ENCODE results near the gene STUM. TPM values are rescaled to one million over a fixed set of nuclear protein-coding genes. Genes with fewer than 3 reads are reported as not detected.
A peak's percentile ranks its signal among the peaks of the same experiment; 100 is the strongest.
"Not testable (repeated sequence)": the region's sequence is repeated elsewhere in the genome, so short reads cannot be mapped to it uniquely, and the experiment has no call there.

Gene STUM, protein sequence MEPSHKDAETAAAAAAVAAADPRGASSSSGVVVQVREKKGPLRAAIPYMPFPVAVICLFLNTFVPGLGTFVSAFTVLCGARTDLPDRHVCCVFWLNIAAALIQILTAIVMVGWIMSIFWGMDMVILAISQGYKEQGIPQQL
- total RNA-seq = not detected

DNA sequence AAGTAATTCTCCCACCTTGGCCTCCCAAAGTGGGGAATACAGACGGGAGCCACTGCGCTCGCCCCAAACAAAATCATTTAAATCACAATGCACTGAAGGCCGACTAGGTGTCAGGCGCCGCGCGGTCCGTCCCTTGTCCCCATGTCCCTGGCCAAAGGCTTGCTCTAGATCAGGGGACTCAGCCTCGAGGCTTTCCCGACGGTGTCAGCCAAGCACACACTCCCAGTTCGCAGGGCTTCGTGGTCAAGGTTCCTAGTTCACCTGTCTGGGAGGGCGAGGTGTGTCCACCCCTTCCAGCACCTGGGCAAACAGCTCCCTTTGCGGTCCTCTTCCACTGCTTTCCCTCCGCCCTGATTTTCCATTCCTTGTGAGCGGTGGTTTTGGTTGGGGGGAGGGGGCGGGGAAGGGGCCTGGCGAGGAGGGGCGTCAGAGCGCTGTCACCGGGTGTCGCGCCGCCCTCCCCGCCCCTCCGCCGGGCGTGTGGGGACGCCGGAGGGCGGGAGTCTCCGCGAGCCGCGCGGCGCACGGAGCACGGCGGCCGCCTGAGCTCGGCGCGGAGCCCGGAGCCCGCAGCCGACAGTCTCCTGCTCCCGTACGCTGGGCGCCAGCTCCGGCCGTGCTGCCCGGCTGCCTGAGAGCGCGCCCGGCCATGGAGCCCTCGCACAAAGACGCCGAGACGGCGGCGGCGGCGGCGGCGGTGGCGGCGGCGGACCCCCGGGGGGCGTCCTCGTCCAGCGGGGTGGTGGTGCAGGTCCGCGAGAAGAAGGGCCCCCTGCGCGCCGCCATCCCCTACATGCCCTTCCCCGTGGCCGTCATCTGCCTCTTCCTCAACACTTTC is at the start of gene STUM:
Gene STUM, plus strand, starts transcription at position 509 of the 838 bp plus-strand sequence. Its CDS starts 141 bp downstream, at position 650.
- no peaks in the 10 kb centered on the region for H3K9me3 Mint-ChIP-seq (ENCODE audit: insufficient read depth)
- ChIA-PET POLR2A (no interaction called here), CTCF (interaction anchor here (0.8 to 1.9 kb wide), 4 partner anchors 104 to 128 kb away, joined by 3 to 9 read pairs (median 4); no protein-coding TSS in a partner anchor)
- no peak within 1 kb of the TSS for H3K27ac Mint-ChIP-seq
- peaks cover 62% of the 10 kb centered on the region for H3K27me3 Mint-ChIP-seq (ENCODE audit: low read depth)
- H3K4me3 Mint-ChIP-seq = no peak within 1 kb of the TSS
- no peak for DNase-seq
- H3K4me1 Mint-ChIP-seq (ENCODE audit: low read depth) = peaks cover 12% of the 10 kb centered on the region
- H3K36me3 Mint-ChIP-seq (ENCODE audit: low read depth) = no peaks in the 10 kb centered on the region
- ATAC-seq = peak; percentile 67

DNA sequence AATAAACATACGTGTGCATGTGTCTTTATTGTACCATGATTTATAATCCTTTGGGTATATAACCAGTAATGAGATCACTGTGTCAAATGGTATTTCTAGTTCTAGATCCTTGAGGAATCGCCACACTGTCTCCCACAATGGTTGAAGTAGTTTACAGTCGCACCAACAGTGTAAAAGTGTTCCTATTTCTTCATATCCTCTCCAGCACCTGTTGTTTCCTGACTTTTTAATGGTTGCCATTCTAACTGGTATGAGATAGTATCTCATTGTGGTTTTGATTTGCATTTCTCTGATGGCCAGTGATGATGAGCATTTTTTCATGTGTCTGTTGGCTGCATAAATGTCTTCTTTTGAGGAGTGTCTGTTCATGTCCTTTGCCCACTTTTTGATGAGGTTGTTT is 48.9 kb upstream of the STUM start:
- H3K9me3 Mint-ChIP-seq (ENCODE audit: insufficient read depth); DNase-seq; CTCF ChIA-PET; ATAC-seq; H3K4me3 Mint-ChIP-seq; H3K27ac Mint-ChIP-seq; POLR2A ChIA-PET; H3K36me3 Mint-ChIP-seq (ENCODE audit: low read depth); H3K4me1 Mint-ChIP-seq (ENCODE audit: low read depth): not testable (repeated sequence)
- H3K27me3 Mint-ChIP-seq (ENCODE audit: low read depth) = peaks cover 30% of the 10 kb centered on the region

DNA sequence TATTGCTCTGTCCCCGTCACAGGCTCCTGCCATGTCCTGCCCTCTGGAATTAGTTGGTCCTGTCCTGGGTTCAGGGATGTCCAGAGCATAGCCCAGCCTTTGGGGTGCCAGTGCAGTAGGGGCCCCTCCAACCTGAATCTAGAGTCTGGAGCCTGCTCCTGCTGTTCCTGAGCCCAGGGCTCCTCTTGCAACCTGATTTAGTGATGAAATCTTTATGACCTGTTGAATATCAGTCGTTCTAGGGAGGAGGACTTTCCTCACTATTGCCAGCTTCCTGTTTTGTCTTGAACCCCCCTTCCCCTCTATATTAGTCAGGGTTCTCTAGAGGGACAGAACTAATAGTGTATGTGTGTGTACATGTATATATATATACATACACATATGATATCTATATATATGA is 42.5 kb upstream of the STUM start:
- DNase-seq (no peak), ATAC-seq (no peak)
- H3K4me3 Mint-ChIP-seq = no peak overlapping the region
- H3K9me3 Mint-ChIP-seq (ENCODE audit: insufficient read depth) = no peaks in the 10 kb centered on the region
- POLR2A ChIA-PET = no interaction called here
- H3K27me3 Mint-ChIP-seq (ENCODE audit: low read depth) = peaks cover 38% of the 10 kb centered on the region
- no peak overlapping the region for H3K27ac Mint-ChIP-seq
- H3K36me3 Mint-ChIP-seq (ENCODE audit: low read depth) = no peaks in the 10 kb centered on the region
- no peaks in the 10 kb centered on the region for H3K4me1 Mint-ChIP-seq (ENCODE audit: low read depth)
- CTCF ChIA-PET = interaction anchor here (1.7 kb wide), 1 partner anchor 16 kb away, joined by 4 read pairs; no protein-coding TSS in a partner anchor

DNA sequence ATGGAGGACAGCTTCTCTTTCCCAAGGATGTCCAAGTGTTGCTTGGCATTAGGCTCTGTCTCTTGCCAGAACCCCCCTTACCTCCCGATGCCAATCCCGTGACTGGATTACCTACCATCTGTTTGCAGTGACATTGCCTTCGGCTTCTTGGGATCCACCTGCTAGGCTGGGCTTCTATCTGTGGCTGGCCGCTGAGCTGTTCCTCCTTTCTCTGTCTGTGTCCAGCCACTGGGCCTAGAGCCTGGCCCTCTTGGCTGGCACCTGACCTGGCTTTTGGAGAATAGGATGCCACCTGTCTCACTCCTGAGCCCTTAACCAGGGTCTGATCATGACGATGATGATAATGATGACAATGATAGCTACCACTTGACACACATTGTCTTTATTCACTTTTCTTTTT is 41.6 kb upstream of the STUM start:
- H3K4me1 Mint-ChIP-seq (ENCODE audit: low read depth) = no peaks in the 10 kb centered on the region
- H3K27ac Mint-ChIP-seq = no peak overlapping the region
- no peak for ATAC-seq
- ChIA-PET CTCF (no interaction called here), POLR2A (no interaction called here)
- peaks cover 37% of the 10 kb centered on the region for H3K27me3 Mint-ChIP-seq (ENCODE audit: low read depth)
- no peak overlapping the region for H3K4me3 Mint-ChIP-seq
- no peaks in the 10 kb centered on the region for H3K9me3 Mint-ChIP-seq (ENCODE audit: insufficient read depth)
- no peaks in the 10 kb centered on the region for H3K36me3 Mint-ChIP-seq (ENCODE audit: low read depth)
- DNase-seq = no peak

DNA sequence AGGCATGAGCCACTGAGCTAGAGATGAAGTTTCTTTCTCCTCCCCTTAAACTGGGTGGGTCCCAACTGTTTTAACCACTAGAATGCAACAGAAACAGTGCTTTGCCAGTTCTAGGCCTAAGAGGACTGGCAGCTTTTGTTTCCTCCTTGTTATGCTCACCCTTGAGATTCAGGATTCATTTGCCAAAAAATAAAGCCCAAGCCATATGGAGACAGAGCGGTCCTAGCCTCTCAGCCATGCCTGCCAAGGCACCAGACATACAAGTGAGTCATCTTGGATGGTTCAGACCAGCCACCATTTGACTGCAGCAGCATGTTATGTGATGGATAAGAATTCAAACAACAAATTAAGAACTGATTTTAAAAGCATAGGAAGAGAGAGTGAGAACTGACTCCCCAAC is 38.1 kb upstream of the STUM start:
- H3K27me3 Mint-ChIP-seq (ENCODE audit: low read depth) = peaks cover 19% of the 10 kb centered on the region

DNA sequence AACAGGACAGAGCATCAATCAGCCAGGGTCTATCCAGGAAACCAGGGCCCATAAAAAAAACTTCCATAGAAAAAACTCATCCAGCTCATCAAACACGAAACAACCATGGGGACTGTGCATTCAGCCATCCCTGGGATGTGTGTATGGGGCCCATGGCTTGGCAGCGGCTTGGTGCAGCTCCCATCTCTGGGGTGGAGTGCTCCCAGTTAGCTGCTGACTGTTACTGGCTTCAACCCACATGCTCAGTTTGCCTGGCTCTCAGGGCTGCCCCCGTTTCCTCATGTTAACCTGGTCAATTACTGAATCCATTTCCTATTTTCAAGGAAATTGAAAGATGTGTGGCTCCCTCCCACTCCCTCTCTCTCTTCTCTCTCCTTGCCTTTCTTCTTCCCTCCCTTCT is 37.3 kb upstream of the STUM start:
- no peak overlapping the region for H3K4me3 Mint-ChIP-seq
- ChIA-PET CTCF (no interaction called here), POLR2A (interaction anchor here (0.6 kb wide), 1 partner anchor 137 kb away, joined by 3 read pairs; no protein-coding TSS in a partner anchor)
- H3K27me3 Mint-ChIP-seq (ENCODE audit: low read depth) = peaks cover 21% of the 10 kb centered on the region
- ATAC-seq (no peak), DNase-seq (no peak)
- no peaks in the 10 kb centered on the region for H3K4me1 Mint-ChIP-seq (ENCODE audit: low read depth)
- no peaks in the 10 kb centered on the region for H3K36me3 Mint-ChIP-seq (ENCODE audit: low read depth)
- no peaks in the 10 kb centered on the region for H3K9me3 Mint-ChIP-seq (ENCODE audit: insufficient read depth)
- H3K27ac Mint-ChIP-seq = no peak overlapping the region

More for the DNA sequence above, 38.1 kb upstream of the STUM start:
- no peak overlapping the region for H3K27ac Mint-ChIP-seq
- DNase-seq (no peak), ATAC-seq (no peak)
- ChIA-PET CTCF (interaction anchor here (0.9 kb wide), 1 partner anchor 102 kb away, joined by 3 read pairs; the partner anchor contains the start of gene PARP1), POLR2A (no interaction called here)
- H3K4me3 Mint-ChIP-seq = no peak overlapping the region
- H3K4me1 Mint-ChIP-seq (ENCODE audit: low read depth) = no peaks in the 10 kb centered on the region
- no peaks in the 10 kb centered on the region for H3K36me3 Mint-ChIP-seq (ENCODE audit: low read depth)
- no peaks in the 10 kb centered on the region for H3K9me3 Mint-ChIP-seq (ENCODE audit: insufficient read depth)

DNA sequence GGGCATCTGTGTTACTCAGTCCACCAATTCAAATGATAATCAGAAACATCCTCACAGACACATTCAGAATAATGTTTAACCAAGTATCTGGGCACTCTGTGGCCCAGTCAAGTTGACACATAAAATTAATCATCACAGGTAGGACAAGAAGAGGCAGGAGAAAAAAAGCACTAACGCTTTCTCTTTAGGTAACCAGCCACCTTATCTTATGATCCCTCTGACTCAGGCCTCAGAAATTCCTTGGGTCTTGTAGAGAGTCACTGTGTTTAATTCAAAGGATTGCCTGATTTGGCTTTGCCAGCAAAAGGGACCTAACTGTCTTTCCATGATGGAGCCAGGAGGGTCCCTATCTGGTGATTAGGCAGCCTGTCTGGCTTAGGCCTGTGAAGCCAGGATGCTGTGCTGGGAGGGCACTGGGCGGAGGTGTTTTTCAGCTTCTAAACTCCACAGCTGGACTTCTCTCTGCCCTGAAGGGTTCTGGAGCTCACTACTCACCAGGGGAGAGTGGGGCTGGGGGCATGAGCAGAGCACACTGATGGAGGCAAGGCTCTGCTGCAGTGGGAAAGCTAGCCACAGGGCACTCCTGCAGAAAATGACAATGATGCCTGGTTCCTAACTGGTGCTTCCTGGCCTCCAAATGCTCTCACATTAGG is 36.4 kb upstream of the STUM start:
- Mint-ChIP-seq H3K27ac (no peak overlapping the region), H3K27me3 (ENCODE audit: low read depth) (peaks cover 17% of the 10 kb centered on the region), H3K36me3 (ENCODE audit: low read depth) (no peaks in the 10 kb centered on the region), H3K4me1 (ENCODE audit: low read depth) (no peaks in the 10 kb centered on the region), H3K9me3 (ENCODE audit: insufficient read depth) (no peaks in the 10 kb centered on the region), H3K4me3 (no peak overlapping the region)
- no peak for ATAC-seq
- POLR2A ChIA-PET = no interaction called here
- CTCF ChIA-PET = interaction anchor here (1.6 kb wide), 1 partner anchor 87 kb away, joined by 4 read pairs; no protein-coding TSS in a partner anchor
- DNase-seq = no peak

DNA sequence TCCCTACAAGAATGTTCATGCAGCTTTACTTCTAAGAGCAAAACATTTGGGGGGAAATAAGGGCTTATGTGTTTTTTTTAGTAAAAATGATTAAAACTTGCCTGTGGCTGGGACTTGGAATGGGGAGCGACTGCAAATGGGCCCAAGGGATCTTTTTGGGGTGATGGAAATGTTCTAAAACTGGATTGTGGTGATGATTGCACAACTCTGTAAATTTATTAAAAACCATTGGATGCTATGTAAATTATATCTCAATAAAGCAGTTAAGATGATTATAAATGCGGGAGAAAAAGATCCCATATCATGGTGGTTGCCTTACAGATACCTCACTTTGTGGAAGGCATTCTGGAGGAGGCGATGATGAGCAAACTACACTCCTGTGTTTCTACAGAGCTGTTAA is 30.2 kb upstream of the STUM start:
- H3K4me3 Mint-ChIP-seq = no peak overlapping the region
- ChIA-PET POLR2A (no interaction called here), CTCF (no interaction called here)
- H3K27me3 Mint-ChIP-seq (ENCODE audit: low read depth) = peaks cover 7% of the 10 kb centered on the region
- no peaks in the 10 kb centered on the region for H3K36me3 Mint-ChIP-seq (ENCODE audit: low read depth)
- no peak overlapping the region for H3K27ac Mint-ChIP-seq
- H3K9me3 Mint-ChIP-seq (ENCODE audit: insufficient read depth) = no peaks in the 10 kb centered on the region
- H3K4me1 Mint-ChIP-seq (ENCODE audit: low read depth) = no peaks in the 10 kb centered on the region
- ATAC-seq (no peak), DNase-seq (no peak)

DNA sequence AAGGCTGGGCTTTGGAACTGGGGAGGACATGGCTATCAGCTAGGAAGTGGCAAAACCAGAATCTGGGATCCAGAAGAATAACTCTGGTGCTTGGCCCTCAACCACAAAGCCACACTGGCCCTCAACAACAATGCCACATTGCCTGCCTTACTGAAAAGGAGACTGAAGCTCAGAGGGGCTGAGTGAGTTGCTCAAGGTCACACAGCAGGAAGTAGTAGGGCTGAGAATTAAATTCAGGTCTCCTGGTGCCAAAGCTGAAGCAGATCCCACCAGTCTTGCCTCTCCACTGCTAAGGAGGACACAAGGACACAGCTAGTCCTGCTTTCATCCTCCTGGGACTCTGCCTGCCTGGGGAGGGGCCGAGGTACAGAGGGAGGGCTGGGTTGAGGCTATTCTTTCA is 29.4 kb upstream of the STUM start:
- H3K4me1 Mint-ChIP-seq (ENCODE audit: low read depth) = no peaks in the 10 kb centered on the region
- H3K27me3 Mint-ChIP-seq (ENCODE audit: low read depth) = peaks cover 7% of the 10 kb centered on the region
- ChIA-PET CTCF (no interaction called here), POLR2A (no interaction called here)
- DNase-seq (no peak), ATAC-seq (no peak)
- no peaks in the 10 kb centered on the region for H3K9me3 Mint-ChIP-seq (ENCODE audit: insufficient read depth)
- H3K36me3 Mint-ChIP-seq (ENCODE audit: low read depth) = no peaks in the 10 kb centered on the region
- H3K27ac Mint-ChIP-seq = no peak overlapping the region
- H3K4me3 Mint-ChIP-seq = no peak overlapping the region

DNA sequence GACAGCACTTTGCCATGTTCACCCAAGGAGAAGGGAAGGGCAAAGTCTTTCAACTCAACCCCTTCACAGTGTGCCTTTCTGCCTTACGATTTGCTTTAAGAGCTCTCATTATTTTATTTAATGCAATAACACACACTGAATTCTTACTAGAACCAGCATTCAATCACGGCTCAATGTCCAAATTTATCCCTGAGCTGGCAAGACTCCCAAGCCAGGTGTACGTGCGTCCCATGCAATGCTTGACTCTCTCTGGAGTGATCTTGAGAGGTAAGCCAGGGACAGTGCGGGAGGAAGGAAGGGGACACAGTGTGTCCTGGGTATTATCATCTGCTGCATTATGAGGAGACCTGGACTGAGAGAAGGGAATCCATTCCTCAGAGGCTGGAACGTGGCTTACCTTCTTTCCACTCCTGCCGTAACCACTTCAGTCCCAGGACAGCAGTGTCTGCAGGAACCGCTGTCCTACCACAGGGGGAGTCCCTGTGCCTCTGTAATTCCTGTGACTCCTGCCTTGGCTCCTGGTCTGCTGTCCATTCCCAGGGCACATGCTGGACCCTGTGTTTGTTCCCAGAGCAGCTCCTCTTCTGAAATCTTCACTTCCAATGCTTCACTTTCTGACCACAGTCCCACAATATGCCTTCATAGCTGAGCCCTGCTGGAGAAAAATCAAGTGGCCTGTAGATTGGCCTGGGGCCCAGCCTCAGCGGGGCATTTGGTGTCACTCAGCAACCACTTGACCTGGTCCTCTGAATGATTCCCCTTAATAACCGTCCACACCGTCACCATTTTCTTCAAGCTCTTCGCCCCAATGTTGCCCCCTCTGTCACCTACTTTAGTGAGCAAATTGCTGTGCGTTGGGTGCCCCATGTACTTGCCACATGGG is 28.6 kb upstream of the STUM start:
- Mint-ChIP-seq H3K36me3 (ENCODE audit: low read depth) (no peaks in the 10 kb centered on the region), H3K27ac (no peak overlapping the region), H3K9me3 (ENCODE audit: insufficient read depth) (no peaks in the 10 kb centered on the region), H3K27me3 (ENCODE audit: low read depth) (peaks cover 7% of the 10 kb centered on the region), H3K4me1 (ENCODE audit: low read depth) (no peaks in the 10 kb centered on the region), H3K4me3 (no peak overlapping the region)
- ChIA-PET CTCF (no interaction called here), POLR2A (no interaction called here)
- no peak for ATAC-seq
- no peak for DNase-seq

DNA sequence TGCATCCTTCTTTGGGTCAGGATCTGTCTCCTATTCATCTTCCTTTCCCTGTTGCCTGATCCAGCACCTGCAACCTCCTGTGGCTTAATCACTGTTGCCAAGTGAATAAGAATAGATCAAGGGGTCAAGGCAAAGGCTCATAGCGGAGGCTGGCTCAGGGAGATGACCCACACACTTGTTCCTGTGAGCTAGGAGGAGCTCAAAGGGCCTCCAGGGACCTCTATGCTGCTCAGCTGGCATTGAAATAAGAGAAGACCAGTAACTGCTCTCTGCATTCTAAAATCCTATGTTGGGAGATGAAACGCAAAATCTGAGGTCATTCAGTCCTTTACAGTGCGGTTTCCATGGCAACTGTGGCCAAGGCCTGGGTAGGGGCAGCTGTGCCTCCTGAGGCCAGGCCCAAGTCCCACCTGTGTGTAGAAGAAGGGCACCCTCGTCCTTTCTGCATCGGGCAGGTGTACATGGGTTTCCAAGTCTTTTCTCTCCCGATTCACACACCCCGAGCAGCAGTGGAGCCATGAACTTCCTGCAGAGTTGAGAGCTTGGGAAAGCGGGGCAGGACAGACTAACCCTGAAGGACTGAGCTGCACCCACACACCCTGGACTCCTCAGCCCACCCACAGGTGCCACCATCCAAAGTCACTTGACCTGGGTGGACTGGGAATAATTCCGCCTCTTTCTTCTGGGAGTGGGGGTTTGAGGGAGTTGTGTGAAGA is 27.8 kb upstream of the STUM start:
- no peaks in the 10 kb centered on the region for H3K4me1 Mint-ChIP-seq (ENCODE audit: low read depth)
- H3K9me3 Mint-ChIP-seq (ENCODE audit: insufficient read depth) = no peaks in the 10 kb centered on the region
- CTCF ChIA-PET = no interaction called here
- H3K36me3 Mint-ChIP-seq (ENCODE audit: low read depth) = no peaks in the 10 kb centered on the region
- ATAC-seq (no peak), DNase-seq (no peak)
- POLR2A ChIA-PET = no interaction called here
- H3K4me3 Mint-ChIP-seq = no peak overlapping the region
- H3K27me3 Mint-ChIP-seq (ENCODE audit: low read depth) = peaks cover 7% of the 10 kb centered on the region
- H3K27ac Mint-ChIP-seq = no peak overlapping the region
